ENCODE measurements around the gene ERGIC1.

GRCh38 chr5:172906436-172906835, 72.4 kb downstream of the ERGIC1 start:
- TF ChIP-seq CTCF (IDR thresholded peaks at IDR 0.05; ENCODE audit: insufficient read depth, low read depth, low read length) = no peak
- TF ChIP-seq EZH2 (IDR thresholded peaks at IDR 0.05; ENCODE audit: insufficient read depth, low read length) = no peak

Data from astrocyte (in vitro differentiated cells and primary cell).